Measurements from ENCODE around the gene ITPR2. TPM values are rescaled to one million over a fixed set of nuclear protein-coding genes. Genes with fewer than 3 reads are reported as not detected.
"Not testable (repeated sequence)": the region's sequence is repeated elsewhere in the genome, so short reads cannot be mapped to it uniquely, and the experiment has no call there.

The ITPR2 gene
- total RNA-seq, 2 experiments from 2014 or later, result 33.5 to 34.6 TPM

DNA sequence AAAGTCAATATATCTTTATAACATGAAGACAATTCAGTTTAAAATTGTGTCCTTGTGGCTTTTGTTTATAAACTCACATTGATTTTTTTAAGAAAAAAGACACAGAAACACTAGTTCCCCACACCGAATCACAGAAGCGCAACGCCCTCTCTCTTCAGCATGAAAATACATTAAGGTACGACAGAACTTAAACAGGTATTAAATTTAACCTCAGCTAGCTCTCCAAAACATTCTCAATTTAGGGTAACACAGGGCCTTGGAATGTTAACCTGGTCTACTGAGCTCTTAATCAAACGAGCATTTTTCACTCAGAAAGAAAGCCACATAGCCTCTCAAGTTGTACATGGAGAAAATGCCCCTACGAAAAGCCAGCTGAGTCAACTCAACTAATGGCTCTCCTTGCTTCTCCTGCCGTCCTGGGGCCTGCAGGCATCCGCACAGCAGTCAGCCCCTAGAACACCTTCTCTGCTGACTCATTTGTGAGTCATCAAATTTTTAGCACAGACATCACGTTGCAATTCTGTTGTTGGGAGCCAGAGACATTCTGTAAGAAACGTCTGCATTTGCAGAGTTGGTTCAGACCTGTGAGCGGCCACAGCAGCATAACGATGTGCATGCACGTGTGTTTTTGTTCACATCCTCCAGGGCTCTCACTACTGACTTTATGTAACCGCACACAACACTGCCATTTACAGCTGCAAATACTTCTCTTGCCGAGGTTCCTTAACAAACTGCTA, 141.6 kb downstream of the ITPR2 start:
- H3K27ac Mint-ChIP-seq, result no peak overlapping the region
- ATAC-seq, result no peak
- DNase-seq, result no peak
- H3K4me1 Mint-ChIP-seq (ENCODE audit: low read depth), result no peaks in the 10 kb centered on the region
- H3K4me3 Mint-ChIP-seq, result no peak overlapping the region
- H3K27me3 Mint-ChIP-seq (ENCODE audit: low read depth), result no peaks in the 10 kb centered on the region
- peaks cover 13% of the 10 kb centered on the region for H3K36me3 Mint-ChIP-seq (ENCODE audit: low read depth)
- CTCF ChIA-PET, result interaction anchor here (1.3 to 1.8 kb wide), 2 partner anchors 10 kb away, joined by 7 to 10 read pairs; no protein-coding TSS in a partner anchor
- POLR2A ChIA-PET, result no interaction called here
- H3K9me3 Mint-ChIP-seq (ENCODE audit: insufficient read depth), result no peaks in the 10 kb centered on the region

DNA sequence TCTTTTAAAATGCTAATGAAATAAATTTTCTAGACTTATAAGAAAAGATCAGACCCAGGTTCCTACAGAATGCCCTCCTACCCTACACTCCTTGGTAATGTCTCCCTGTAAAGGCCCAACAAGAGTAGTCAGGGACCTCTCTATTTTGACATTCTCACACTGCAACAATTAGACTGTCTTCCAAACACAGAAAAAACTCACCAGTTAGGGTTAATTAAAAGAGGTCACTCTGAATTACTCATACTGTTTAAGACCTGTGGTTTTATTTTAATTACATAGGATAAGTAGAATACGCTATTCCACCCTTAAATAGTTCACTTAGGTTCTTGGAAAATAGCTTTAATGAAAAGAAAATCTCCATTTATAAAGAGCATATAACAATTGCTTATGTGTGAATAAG, 142.4 kb downstream of the ITPR2 start:
- POLR2A ChIA-PET, result interaction anchor here (0.7 kb wide), 1 partner anchor 573 kb away, joined by 3 read pairs; no protein-coding TSS in a partner anchor
- Mint-ChIP-seq H3K36me3 (ENCODE audit: low read depth) (peaks cover 7% of the 10 kb centered on the region), H3K4me1 (ENCODE audit: low read depth) (no peaks in the 10 kb centered on the region), H3K27ac (no peak overlapping the region), H3K4me3 (no peak overlapping the region), H3K9me3 (ENCODE audit: insufficient read depth) (no peaks in the 10 kb centered on the region), H3K27me3 (ENCODE audit: low read depth) (no peaks in the 10 kb centered on the region)
- ATAC-seq (no peak), DNase-seq (no peak)
- CTCF ChIA-PET, result interaction anchor here (1.8 kb wide), 1 partner anchor 11 kb away, joined by 10 read pairs; no protein-coding TSS in a partner anchor

DNA sequence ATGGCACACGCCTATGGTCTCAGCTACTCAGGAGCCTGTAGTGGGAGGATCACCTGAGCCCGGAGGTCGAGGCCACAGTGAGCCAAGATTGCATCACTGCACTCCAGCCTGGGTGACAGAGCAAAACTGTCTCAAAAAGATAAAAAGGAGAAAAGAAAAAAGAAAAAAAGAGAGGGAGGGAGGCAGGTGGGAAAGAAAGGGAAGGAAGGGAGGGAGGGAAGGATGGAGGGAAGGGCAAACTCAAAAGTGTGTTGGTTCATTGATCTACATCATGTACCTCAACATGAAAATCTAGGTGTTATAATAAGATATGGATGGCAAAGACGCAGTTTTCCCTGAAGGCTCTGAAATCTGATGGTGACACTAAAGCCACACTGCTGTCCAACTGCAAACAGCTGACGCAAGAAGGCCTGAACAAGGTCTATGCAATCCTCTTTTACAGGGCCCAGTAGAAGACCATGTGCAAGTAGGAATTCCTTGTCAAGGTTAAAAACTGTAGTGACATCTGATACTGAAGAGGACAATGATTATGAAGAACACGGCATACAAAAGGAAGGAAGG, 143.6 kb downstream of the ITPR2 start:
- no peak overlapping the region for H3K4me3 Mint-ChIP-seq
- ATAC-seq (no peak), DNase-seq (no peak)
- H3K27me3 Mint-ChIP-seq (ENCODE audit: low read depth), result no peaks in the 10 kb centered on the region
- no peaks in the 10 kb centered on the region for H3K9me3 Mint-ChIP-seq (ENCODE audit: insufficient read depth)
- POLR2A ChIA-PET, result no interaction called here
- peaks cover 5% of the 10 kb centered on the region for H3K36me3 Mint-ChIP-seq (ENCODE audit: low read depth)
- no peaks in the 10 kb centered on the region for H3K4me1 Mint-ChIP-seq (ENCODE audit: low read depth)
- no peak overlapping the region for H3K27ac Mint-ChIP-seq
- CTCF ChIA-PET, result no interaction called here

DNA sequence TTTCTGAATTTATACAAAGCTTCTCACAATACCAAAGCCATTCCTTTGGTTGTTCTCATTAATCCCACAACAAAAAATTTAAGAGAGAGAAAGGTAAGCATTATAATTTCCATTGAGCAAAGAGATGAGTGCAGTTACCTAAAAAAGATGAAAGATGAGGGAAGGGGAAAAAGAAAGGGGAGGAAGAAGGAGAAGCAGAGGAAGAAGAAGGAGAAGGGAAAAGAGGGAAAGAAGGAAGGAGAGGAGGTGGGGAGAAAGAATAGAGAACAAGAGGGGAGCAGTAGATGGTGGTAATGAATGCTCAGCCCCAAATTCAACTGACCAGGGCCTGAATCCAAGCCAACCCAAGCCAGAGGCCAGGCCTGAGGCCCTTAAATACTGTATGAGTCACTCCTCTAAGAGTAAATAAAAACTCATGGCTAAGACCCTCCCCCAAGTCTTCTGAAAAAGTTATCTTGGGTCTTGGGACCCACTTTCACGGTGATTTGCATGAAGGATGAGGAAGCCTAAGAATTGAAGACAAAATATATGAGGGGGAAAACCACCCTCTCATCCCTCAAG, 144.6 kb downstream of the ITPR2 start:
- CTCF ChIA-PET, result no interaction called here
- H3K27ac Mint-ChIP-seq, result no peak overlapping the region
- ATAC-seq, result no peak
- H3K27me3 Mint-ChIP-seq (ENCODE audit: low read depth), result no peaks in the 10 kb centered on the region
- no peaks in the 10 kb centered on the region for H3K4me1 Mint-ChIP-seq (ENCODE audit: low read depth)
- no peak for DNase-seq
- H3K36me3 Mint-ChIP-seq (ENCODE audit: low read depth), result peaks cover 8% of the 10 kb centered on the region
- no peaks in the 10 kb centered on the region for H3K9me3 Mint-ChIP-seq (ENCODE audit: insufficient read depth)
- H3K4me3 Mint-ChIP-seq, result no peak overlapping the region
- POLR2A ChIA-PET, result no interaction called here

DNA sequence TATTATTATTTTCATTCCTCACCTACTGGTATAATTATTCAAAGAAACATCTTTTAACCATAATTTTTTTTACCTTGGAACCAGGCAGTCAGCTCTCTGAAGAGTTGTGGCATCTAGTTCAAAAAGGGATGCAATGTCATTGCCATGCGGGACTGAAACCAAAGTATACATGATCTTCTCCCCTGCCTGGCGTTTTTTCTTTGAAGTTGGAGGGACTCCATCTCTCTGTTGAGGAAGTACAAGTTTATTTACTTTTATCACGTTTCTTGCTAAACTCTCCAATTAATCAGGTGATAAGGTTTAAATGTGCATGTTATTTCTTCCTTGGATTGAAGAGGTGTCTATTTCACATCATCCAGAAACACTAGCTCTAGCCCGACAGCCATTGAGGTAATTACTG, 146.6 kb downstream of the ITPR2 start:
- Mint-ChIP-seq H3K36me3 (ENCODE audit: low read depth) (peaks cover 12% of the 10 kb centered on the region), H3K9me3 (ENCODE audit: insufficient read depth) (no peaks in the 10 kb centered on the region), H3K27ac (no peak overlapping the region), H3K4me3 (no peak overlapping the region), H3K4me1 (ENCODE audit: low read depth) (no peaks in the 10 kb centered on the region), H3K27me3 (ENCODE audit: low read depth) (no peaks in the 10 kb centered on the region)
- ATAC-seq (no peak), DNase-seq (no peak)
- CTCF ChIA-PET, result no interaction called here
- POLR2A ChIA-PET, result no interaction called here

DNA sequence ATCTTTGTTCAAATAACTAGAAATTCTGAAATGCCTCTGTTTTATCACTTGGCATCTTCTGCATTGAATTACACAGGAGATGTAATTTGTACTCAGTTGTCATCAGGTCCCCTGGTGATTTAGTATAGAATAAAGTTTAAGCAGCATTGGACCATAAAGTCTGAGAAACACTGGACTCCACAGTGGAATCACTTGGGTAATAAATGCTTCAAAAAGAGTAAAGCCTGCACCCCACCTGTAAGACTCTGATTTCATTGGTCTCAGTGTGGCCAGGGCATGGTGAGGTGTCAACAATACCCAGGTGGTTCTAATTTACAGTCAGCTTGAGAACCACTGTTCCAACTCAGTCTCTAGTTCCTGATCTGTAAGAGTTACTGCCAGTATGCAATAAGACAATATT, 148.9 kb downstream of the ITPR2 start:
- no peak for ATAC-seq

DNA sequence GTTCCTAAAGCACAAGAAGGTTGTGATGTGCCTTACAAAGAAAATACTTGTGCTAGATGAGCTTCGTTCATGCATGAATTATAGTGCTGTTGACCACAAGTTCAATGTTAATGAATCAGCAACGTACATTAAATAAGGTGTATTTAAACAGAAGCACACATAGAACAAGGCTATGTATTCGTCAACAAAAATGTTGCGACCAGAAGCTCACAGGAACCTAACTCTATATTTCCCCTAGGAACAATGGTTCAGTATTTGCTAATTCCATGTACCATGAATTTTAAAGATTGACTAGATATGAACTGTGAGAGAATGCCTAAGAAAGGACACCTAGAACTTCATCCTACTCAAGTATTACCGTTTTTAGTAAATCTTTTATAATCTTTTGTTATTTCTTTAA, 149.6 kb downstream of the ITPR2 start:
- no peaks in the 10 kb centered on the region for H3K27me3 Mint-ChIP-seq (ENCODE audit: low read depth)

More for the DNA sequence above, 148.9 kb downstream of the ITPR2 start:
- H3K36me3 Mint-ChIP-seq (ENCODE audit: low read depth), result peaks cover 12% of the 10 kb centered on the region
- CTCF ChIA-PET, result interaction anchor here (1.3 kb wide), 1 partner anchor 9 kb away, joined by 3 read pairs; no protein-coding TSS in a partner anchor
- H3K4me1 Mint-ChIP-seq (ENCODE audit: low read depth), result no peaks in the 10 kb centered on the region
- DNase-seq, result no peak
- POLR2A ChIA-PET, result no interaction called here
- no peak overlapping the region for H3K4me3 Mint-ChIP-seq
- no peaks in the 10 kb centered on the region for H3K27me3 Mint-ChIP-seq (ENCODE audit: low read depth)
- H3K9me3 Mint-ChIP-seq (ENCODE audit: insufficient read depth), result no peaks in the 10 kb centered on the region
- H3K27ac Mint-ChIP-seq, result no peak overlapping the region

DNA sequence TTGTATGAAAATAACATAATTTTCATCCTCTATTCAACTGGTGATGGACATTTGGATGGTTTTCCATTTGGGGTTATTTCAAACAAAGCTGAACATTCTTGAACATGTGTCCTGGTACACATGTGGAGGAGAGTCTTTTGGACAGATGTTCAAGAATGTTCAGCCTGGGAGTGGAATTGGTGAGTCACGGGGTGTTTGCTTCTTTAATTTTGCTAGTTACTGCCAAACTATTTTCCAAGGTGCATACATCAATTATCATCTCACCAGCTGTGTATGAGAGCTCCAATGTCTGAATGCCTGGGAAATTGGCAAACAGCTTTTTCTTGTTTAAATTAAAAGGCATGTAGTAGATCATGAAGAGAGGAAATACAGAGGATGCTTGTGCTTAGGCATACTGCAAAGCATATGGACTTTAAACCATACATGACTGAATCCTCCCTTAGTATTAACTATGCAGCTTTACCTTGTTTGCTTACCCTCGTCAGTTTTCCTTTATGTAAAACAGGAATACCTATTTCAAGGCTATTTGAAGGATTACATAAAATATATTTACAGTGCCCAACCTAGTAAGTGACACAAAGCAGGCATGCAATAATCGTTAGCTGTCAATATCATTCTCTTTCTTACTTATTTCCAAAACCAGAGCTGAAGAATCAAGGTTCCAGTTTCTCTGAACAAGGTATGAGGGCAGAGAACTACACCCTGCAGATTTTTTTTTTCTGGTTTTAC, 152.1 kb downstream of the ITPR2 start:
- POLR2A ChIA-PET, result no interaction called here
- no peak overlapping the region for H3K27ac Mint-ChIP-seq

More for the DNA sequence above, 149.6 kb downstream of the ITPR2 start:
- no peak overlapping the region for H3K27ac Mint-ChIP-seq
- no peak for DNase-seq
- ChIA-PET CTCF (interaction anchor here (0.7 to 1.3 kb wide), 2 partner anchors 9 to 18 kb away, joined by 3 to 4 read pairs; no protein-coding TSS in a partner anchor), POLR2A (no interaction called here)
- H3K4me3 Mint-ChIP-seq, result no peak overlapping the region
- ATAC-seq, result no peak
- H3K36me3 Mint-ChIP-seq (ENCODE audit: low read depth), result peaks cover 12% of the 10 kb centered on the region
- no peaks in the 10 kb centered on the region for H3K4me1 Mint-ChIP-seq (ENCODE audit: low read depth)
- no peaks in the 10 kb centered on the region for H3K9me3 Mint-ChIP-seq (ENCODE audit: insufficient read depth)

DNA sequence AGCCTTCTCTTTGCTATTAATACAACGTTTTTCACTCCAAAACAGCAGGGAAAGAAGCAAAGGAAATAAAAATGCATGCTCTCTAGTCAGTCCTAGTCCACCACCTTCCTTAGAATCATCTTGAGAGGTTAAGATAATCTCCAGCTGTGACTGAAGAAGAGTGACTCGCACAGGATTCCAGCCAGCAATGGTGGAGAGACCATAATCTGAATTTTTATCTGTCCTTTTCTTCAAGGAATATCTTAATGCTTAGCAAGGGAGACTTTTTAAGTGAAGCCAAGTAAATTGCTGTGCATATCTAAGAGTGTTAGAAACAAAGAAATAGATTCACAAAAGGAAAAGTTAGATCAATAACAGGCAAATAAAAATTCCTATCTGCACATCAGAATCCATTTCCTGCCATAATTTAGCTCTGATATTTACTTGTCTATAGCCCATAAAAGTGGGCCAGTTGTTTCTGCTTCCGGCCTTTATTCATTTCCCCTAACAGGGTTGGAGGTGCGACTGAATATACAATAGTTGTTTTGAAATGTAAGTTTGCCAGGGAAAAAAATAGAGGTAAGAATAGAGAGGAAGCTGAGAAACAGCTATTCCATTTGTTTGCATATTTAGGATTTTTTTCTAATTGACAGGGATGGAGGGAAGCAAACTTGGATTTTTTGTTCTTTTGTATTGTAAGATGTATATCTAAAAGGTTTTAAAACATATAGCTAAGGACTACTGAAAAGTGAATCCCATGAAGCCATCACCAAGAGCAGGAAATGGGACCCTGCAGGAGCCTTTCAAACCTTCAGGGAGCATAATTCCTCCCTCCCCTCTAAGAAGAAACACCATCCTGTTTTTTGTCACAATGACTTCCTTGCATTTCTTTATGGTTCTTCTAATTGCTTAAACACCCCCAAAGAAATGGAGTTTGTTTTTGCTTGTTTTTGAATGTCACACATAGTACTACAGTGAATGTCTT, 154.0 kb downstream of the ITPR2 start:
- H3K4me1 Mint-ChIP-seq (ENCODE audit: low read depth), result no peaks in the 10 kb centered on the region
- ChIA-PET CTCF (interaction anchor here (0.8 to 1.4 kb wide), 2 partner anchors 23 to 1930 kb away, joined by 3 read pairs; no protein-coding TSS in a partner anchor), POLR2A (no interaction called here)
- DNase-seq (no peak), ATAC-seq (no peak)
- H3K4me3 Mint-ChIP-seq, result no peak overlapping the region
- H3K27ac Mint-ChIP-seq, result no peak overlapping the region
- peaks cover 10% of the 10 kb centered on the region for H3K36me3 Mint-ChIP-seq (ENCODE audit: low read depth)
- no peaks in the 10 kb centered on the region for H3K9me3 Mint-ChIP-seq (ENCODE audit: insufficient read depth)
- H3K27me3 Mint-ChIP-seq (ENCODE audit: low read depth), result no peaks in the 10 kb centered on the region

More for the DNA sequence above, 152.1 kb downstream of the ITPR2 start:
- no peak for ATAC-seq
- H3K9me3 Mint-ChIP-seq (ENCODE audit: insufficient read depth), result no peaks in the 10 kb centered on the region
- CTCF ChIA-PET, result interaction anchor here (0.8 to 1.6 kb wide), 2 partner anchors 12 to 21 kb away, joined by 3 read pairs; no protein-coding TSS in a partner anchor
- H3K27me3 Mint-ChIP-seq (ENCODE audit: low read depth), result no peaks in the 10 kb centered on the region
- H3K36me3 Mint-ChIP-seq (ENCODE audit: low read depth), result peaks cover 10% of the 10 kb centered on the region
- no peaks in the 10 kb centered on the region for H3K4me1 Mint-ChIP-seq (ENCODE audit: low read depth)
- DNase-seq, result no peak
- H3K4me3 Mint-ChIP-seq, result no peak overlapping the region

DNA sequence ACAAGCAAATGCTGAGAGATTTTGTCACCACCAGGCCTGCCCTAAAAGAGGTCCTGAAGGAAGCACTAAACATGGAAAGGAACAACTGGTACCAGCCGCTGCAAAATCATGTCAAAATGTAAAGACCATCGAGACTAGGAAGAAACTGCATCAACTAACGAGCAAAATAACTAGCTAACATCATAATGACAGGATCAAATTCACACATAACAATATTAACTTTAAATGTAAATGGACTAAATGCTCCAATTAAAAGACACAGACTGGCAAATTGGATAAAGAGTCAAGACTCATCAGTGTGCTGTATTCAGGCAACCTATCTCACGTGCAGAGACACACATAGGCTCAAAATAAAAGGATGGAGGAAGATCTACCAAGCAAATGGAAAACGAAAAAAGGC, 161.5 kb downstream of the ITPR2 start:
- DNase-seq; H3K36me3 Mint-ChIP-seq (ENCODE audit: low read depth); ATAC-seq; H3K27ac Mint-ChIP-seq; H3K9me3 Mint-ChIP-seq (ENCODE audit: insufficient read depth); H3K27me3 Mint-ChIP-seq (ENCODE audit: low read depth); H3K4me1 Mint-ChIP-seq (ENCODE audit: low read depth); CTCF ChIA-PET; H3K4me3 Mint-ChIP-seq; POLR2A ChIA-PET: not testable (repeated sequence)

DNA sequence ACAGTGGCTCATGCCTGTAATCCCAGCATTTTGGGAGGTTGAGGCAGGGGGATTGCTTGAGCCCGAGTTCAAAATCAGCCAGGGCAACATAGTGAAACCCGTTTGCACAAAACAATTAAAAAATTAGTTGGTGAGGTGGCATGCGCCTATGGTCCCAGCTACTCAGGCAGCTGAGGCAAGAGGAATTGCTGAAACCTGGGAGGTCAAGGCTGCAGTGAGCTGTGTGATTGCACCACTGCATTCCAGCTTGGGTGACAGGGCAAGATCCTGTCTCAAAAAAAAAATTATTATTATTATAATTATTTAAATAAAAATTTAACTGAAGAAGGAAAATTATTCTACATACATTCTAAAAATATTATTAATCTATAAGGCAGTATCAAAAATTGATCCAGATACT, 164.1 kb downstream of the ITPR2 start:
- DNase-seq, result no peak
- H3K9me3 Mint-ChIP-seq (ENCODE audit: insufficient read depth), result no peaks in the 10 kb centered on the region
- ATAC-seq, result no peak
- no peaks in the 10 kb centered on the region for H3K4me1 Mint-ChIP-seq (ENCODE audit: low read depth)
- H3K27me3 Mint-ChIP-seq (ENCODE audit: low read depth), result no peaks in the 10 kb centered on the region
- H3K27ac Mint-ChIP-seq, result no peak overlapping the region
- H3K4me3 Mint-ChIP-seq, result no peak overlapping the region
- peaks cover 3% of the 10 kb centered on the region for H3K36me3 Mint-ChIP-seq (ENCODE audit: low read depth)
- ChIA-PET CTCF (no interaction called here), POLR2A (no interaction called here)
